MV-4-11 (cell line): Measurements from ENCODE around the gene TNP1.

ENCODE experiments used
- DNase-seq: peaks from one replicate; lab custom pipeline; 2025; lab: John Stamatoyannopoulos, UW

TNP1 gene

GRCh38 chr2:216873573-216873972 is 13.7 kb upstream of the TNP1 start:
- peak; percentile 98 for DNase-seq

GRCh38 chr2:216872624-216873023 is 12.8 kb upstream of the TNP1 start:
- DNase-seq, result no peak

GRCh38 chr2:216872040-216872439 is 12.2 kb upstream of the TNP1 start:
- DNase-seq, result no peak

GRCh38 chr2:216871333-216871934 is 11.6 kb upstream of the TNP1 start:
- no peak for DNase-seq

- no peak for DNase-seq
Observed at GRCh38 chr2:216870508-216871332, 10.9 kb upstream of the TNP1 start.

GRCh38 chr2:216866515-216867095 is 6.7 kb upstream of the TNP1 start:
- no peak for DNase-seq

- no peak for DNase-seq
Observed at GRCh38 chr2:216865658-216866057, 5.8 kb upstream of the TNP1 start.

- no peak for DNase-seq
Observed at GRCh38 chr2:216863946-216864345, 4.1 kb upstream of the TNP1 start.

- DNase-seq, result peak; percentile 31
Observed at GRCh38 chr2:216862628-216863398, 2.9 kb upstream of the TNP1 start.

GRCh38 chr2:216860426-216861137 is 718 bp upstream of the TNP1 start:
- no peak for DNase-seq

- DNase-seq, result peak; percentile 67
Observed at GRCh38 chr2:216858312-216858711, 1.6 kb downstream of the TNP1 start.

GRCh38 chr2:216857131-216857550 is 2.7 kb downstream of the TNP1 start:
- peak; percentile 52 for DNase-seq

GRCh38 chr2:216856406-216857065 is 3.3 kb downstream of the TNP1 start:
- no peak for DNase-seq

GRCh38 chr2:216855605-216856004 is 4.3 kb downstream of the TNP1 start:
- peak; percentile 46 for DNase-seq

- no peak for DNase-seq
Observed at GRCh38 chr2:216855079-216855478, 4.8 kb downstream of the TNP1 start.

GRCh38 chr2:216851486-216852090 is 8.3 kb downstream of the TNP1 start:
- DNase-seq, result no peak

- no peak for DNase-seq
Observed at GRCh38 chr2:216850665-216851322, 9.1 kb downstream of the TNP1 start.

GRCh38 chr2:216849987-216850386 is 9.9 kb downstream of the TNP1 start:
- no peak for DNase-seq

- DNase-seq, result no peak
Observed at GRCh38 chr2:216845426-216845825, 14.4 kb downstream of the TNP1 start.

- no peak for DNase-seq
Observed at GRCh38 chr2:216842636-216843035, 17.2 kb downstream of the TNP1 start.
